Measurements from ENCODE around the gene SCN8A. TPM values are rescaled to one million over a fixed set of nuclear protein-coding genes. Genes with fewer than 3 reads are reported as not detected.

SCN8A gene
- total RNA-seq, 1 donor from 2014 or later = 7.1 TPM

- DNase-seq (ENCODE audit: extremely low read depth, low read depth, low spot score) = no peak
These were observed 256.8 kb downstream of the SCN8A start for GRCh38 chr12:51847643-51848325.

DNA sequence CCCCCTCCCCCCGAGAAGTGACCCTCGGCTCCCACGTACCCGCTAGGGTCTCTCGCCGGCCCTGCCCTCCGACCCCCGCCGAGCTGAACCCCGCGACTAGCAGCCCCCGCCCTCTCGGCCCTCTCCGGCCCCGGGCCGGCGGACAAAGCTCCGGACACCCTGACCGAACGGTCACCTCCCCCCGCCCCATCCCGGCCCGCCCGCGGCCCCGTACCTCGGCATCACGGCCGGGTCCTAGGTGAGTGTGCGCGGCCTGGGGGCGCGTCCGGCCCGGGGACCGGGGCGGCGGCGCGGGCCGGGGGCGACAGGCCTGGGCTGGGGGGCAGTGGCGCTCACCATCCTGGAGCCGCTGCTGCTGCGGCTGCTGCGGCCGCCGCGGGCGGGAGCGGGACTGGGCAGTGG is 257.3 kb downstream of the SCN8A start, which contains the start of gene FIGNL2:
FIGNL2 (minus strand) TSS at position 393 of the 402 bp plus-strand sequence. CDS start 26,305 bp downstream, outside the sequence.
- no peak for DNase-seq (ENCODE audit: extremely low read depth, low read depth, low spot score)

DNA sequence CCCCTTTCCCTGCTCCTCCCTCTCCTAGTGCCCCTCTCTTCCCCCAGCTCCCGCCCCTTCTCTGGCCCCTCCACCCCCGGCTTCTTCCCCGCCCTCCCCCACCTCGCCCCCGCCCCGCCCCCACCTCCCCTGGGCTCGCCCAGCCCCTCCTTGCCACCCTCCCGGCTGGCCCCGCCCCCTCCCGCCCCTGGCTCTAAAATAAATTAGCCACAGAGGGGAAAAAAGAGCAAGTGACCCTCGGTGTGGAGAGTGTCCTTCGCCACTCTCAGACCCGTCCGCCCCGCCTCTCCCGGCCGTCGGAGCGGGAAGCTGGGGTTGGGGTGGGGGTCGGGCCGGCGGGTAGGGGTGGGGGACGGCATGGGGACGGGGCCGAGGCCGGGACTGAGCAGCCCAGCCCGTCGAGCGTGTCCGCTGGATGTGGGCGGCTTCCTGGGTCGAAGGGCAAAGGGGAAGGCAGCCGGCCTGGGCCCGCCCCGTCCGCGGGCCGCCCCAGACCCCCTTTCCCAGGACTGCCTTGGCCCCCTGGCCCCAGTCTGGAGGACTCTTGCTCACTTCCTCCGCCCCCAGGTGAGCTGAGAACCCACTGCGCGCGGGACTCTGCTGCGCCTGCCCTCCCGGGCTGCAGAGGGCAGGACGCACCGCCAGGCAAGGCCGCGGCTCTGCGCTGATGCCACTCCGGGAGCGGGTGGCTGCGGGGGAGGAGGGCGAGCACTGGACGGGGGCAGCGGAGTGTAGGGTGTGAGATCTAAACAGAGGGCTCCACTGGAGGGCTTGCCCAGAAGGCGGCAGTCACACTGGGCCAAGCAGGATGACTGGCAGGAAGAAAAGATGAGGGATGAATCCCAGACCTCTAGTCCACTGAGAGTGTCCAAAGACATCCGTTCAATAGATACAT is 258.1 kb downstream of the SCN8A start:
- no peak for DNase-seq (ENCODE audit: extremely low read depth, low read depth, low spot score)

- no peak for DNase-seq (ENCODE audit: extremely low read depth, low read depth, low spot score)
These were observed 259.3 kb downstream of the SCN8A start for GRCh38 chr12:51850081-51850964.

- DNase-seq (ENCODE audit: extremely low read depth, low read depth, low spot score) = no peak
These were observed 259.9 kb downstream of the SCN8A start for GRCh38 chr12:51850965-51851299.

- no peak for DNase-seq (ENCODE audit: extremely low read depth, low read depth, low spot score)
These were observed 260.5 kb downstream of the SCN8A start for GRCh38 chr12:51851413-51852124.

DNA sequence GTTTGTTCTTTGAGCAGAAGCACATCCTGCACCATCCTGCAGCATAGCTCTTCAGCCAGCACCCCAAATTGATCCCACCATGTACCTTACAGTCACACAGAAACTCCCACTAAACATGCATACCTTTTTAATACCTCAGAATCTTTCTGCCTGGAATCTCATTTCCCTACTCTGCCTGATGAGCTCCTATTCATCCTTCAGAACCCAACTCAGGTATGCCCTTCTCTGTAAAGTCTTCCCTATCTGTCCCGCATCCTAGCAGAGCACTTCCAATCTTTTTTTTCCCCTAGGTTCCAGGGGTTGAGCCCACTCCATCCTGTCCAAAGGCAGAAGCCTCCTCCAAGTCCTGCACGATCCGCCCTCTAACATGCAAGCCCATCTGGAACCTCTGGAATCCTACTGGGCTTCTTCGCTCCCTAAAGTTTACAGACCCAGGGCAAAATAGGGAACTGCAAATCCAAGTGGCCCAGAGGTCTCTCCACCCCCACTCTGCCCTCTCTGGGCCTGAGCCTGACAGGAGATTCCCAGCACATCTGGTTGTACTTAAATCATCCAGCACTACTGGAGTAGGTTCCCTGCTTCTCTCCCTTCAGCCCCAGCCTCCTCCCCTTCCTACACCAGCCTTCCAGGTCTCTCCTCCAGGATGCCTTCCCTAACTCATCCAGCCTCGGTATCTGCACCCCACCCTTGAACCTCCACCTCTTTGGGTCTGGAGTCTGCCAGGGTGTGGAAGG is 261.5 kb downstream of the SCN8A start:
- no peak for DNase-seq (ENCODE audit: extremely low read depth, low read depth, low spot score)

- no peak for DNase-seq (ENCODE audit: extremely low read depth, low read depth, low spot score)
These were observed 264.8 kb downstream of the SCN8A start for GRCh38 chr12:51855586-51856428.

GRCh38 chr12:51860986-51861385 is 270.0 kb downstream of the SCN8A start:
- no peak for DNase-seq (ENCODE audit: extremely low read depth, low read depth, low spot score)

Other genes with a start within 250 kb of the SCN8A start
- gene CELA1, start 244.6 kb upstream of the SCN8A start, total RNA-seq = not detected in 2 replicates
- gene GALNT6, start 199.8 kb upstream of the SCN8A start, total RNA-seq = 75.1 and 102 TPM in 2 replicates
- gene SLC4A8, start 166.4 kb upstream of the SCN8A start, total RNA-seq = 3.1 and 3.4 TPM in 2 replicates